Astrocyte (in vitro differentiated cells and primary cell): ENCODE data around the gene EPB41L1. TPM values are rescaled to one million over a fixed set of nuclear protein-coding genes. Genes with fewer than 3 reads are reported as not detected.

Source experiments
- DNase-seq: peaks from one replicate; pipeline ENCODE4 v3.0.0-alpha.2; 2010; ENCODE audit warnings: low read depth
- FAIRE-seq: peaks from 2 replicates; lab custom pipeline; 2011; peaks lifted over from hg19 to GRCh38; lab: Jason Lieb, UNC
- H2AFZ ChIP-seq: 2 replicates; pipeline ENCODE4 v1.6.0; 2012; ENCODE audit warnings: low read depth, low read length, inconsistent platforms
- H3K27ac ChIP-seq: 2 replicates; pipeline ENCODE4 v1.5.1; 2011; ENCODE audit warnings: low read depth, low read length, inconsistent platforms
- H3K27me3 ChIP-seq: 2 replicates; pipeline ENCODE4 v1.6.0; 2011; ENCODE audit warnings: low read length, inconsistent platforms; ENCODE audit not compliant: insufficient read depth
- H3K36me3 ChIP-seq: 2 replicates; pipeline ENCODE4 v1.5.1; 2011; ENCODE audit warnings: low read length, inconsistent platforms; ENCODE audit not compliant: insufficient read depth
- H3K4me1 ChIP-seq: 2 replicates; pipeline ENCODE4 v1.5.1; 2011; ENCODE audit warnings: low read length, inconsistent platforms; ENCODE audit not compliant: insufficient read depth
- H3K4me2 ChIP-seq: 2 replicates; pipeline ENCODE4 v1.6.0; 2012; ENCODE audit warnings: low read length, inconsistent platforms
- H3K4me3 ChIP-seq: 2 replicates; pipeline ENCODE4 v1.5.1; 2011; ENCODE audit warnings: low read depth, mild to moderate bottlenecking, low read length, inconsistent platforms; ENCODE audit not compliant: insufficient read depth
- H3K79me2 ChIP-seq: 2 replicates; pipeline ENCODE4 v1.6.0; 2012; ENCODE audit warnings: mild to moderate bottlenecking, low read length, inconsistent platforms; ENCODE audit not compliant: insufficient read depth
- H3K9ac ChIP-seq: 2 replicates; pipeline ENCODE4 v1.6.0; 2012; ENCODE audit warnings: mild to moderate bottlenecking, low read length, inconsistent platforms
- H3K9me3 ChIP-seq: 2 replicates; pipeline ENCODE4 v1.5.1; 2012; ENCODE audit warnings: low read depth, mild to moderate bottlenecking, low read length, inconsistent platforms; ENCODE audit not compliant: insufficient read depth
- H4K20me1 ChIP-seq: 2 replicates; pipeline ENCODE4 v1.6.0; 2012; ENCODE audit warnings: low read length, inconsistent platforms; ENCODE audit not compliant: insufficient read depth
- H3K27ac Mint-ChIP-seq: one replicate; pipeline ENCODE4 v1.8.0; 2021; ENCODE audit warnings: mild to moderate bottlenecking, mixed read lengths; ENCODE audit not compliant: unreplicated experiment
- H3K27me3 Mint-ChIP-seq: one replicate; pipeline ENCODE4 v1.8.0; 2021; ENCODE audit warnings: low read depth, mixed read lengths; ENCODE audit not compliant: unreplicated experiment
- H3K36me3 Mint-ChIP-seq: one replicate; pipeline ENCODE4 v1.8.0; 2021; ENCODE audit warnings: low read depth, mixed read lengths; ENCODE audit not compliant: unreplicated experiment
- H3K4me1 Mint-ChIP-seq: one replicate; pipeline ENCODE4 v1.8.0; 2021; ENCODE audit warnings: low read depth, mixed read lengths; ENCODE audit not compliant: unreplicated experiment
- H3K4me3 Mint-ChIP-seq: one replicate; pipeline ENCODE4 v1.8.0; 2021; ENCODE audit warnings: mild to moderate bottlenecking, moderate library complexity, mixed read lengths; ENCODE audit not compliant: unreplicated experiment
- H3K9me3 Mint-ChIP-seq: one replicate; pipeline ENCODE4 v1.8.0; 2021; ENCODE audit warnings: mild to moderate bottlenecking, mixed read lengths; ENCODE audit not compliant: unreplicated experiment
- EZH2 ChIP-seq: IDR thresholded peaks from 2 replicates; pipeline ENCODE4 v1.6.1; 2012; ENCODE audit warnings: mild to moderate bottlenecking, low read length, inconsistent platforms; ENCODE audit not compliant: insufficient read depth
- total RNA-seq: library from RNA; stranded (reverse); gene quantifications from 2 replicates; pipeline ENCODE4 v1.2.1, GENCODE V29; 2021
- TF ChIP-seq, protein P1 (sequence below): IDR thresholded peaks from 2 replicates; pipeline ENCODE4 v1.5.1; 2011; ENCODE audit warnings: low read depth, mild to moderate bottlenecking, inconsistent platforms, low read length, moderate library complexity; ENCODE audit not compliant: insufficient read depth

EPB41L1 gene
- total RNA-seq, 1 donor from 2014 or later, result 39.4 TPM

DNA sequence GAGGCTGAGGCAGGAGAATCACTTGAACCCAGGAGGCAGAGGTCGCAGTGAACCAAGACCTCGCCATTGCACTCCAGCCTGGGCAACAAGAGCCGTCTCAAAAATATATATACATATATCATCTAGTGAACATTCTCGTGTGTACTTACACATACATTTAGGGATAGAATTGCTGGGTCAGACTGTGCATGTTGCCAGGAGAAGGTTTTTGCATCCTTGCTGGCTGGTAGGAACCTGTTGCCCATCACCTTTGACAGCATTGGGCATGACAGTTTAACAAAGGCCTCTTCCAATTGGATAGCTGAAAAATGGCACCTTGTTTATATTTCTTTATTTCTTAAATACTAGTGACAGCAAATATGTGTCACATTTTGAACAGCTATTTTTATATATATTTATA lies 87.1 kb downstream of the EPB41L1 start:
- no peak for FAIRE-seq
- Mint-ChIP-seq H3K36me3 (peaks cover 2% of the 10 kb centered on the region), H3K4me3 (no peak overlapping the region), H3K9me3 (no peaks in the 10 kb centered on the region), H3K27me3 (no peaks in the 10 kb centered on the region), H3K27ac (no peak overlapping the region), H3K4me1 (peaks cover 8% of the 10 kb centered on the region)
- H4K20me1 ChIP-seq, result peaks cover 82% of the 10 kb centered on the region
- no peaks in the 10 kb centered on the region for H3K27me3 ChIP-seq
- no peak overlapping the region for H3K27ac ChIP-seq
- TF ChIP-seq, protein P1, sequence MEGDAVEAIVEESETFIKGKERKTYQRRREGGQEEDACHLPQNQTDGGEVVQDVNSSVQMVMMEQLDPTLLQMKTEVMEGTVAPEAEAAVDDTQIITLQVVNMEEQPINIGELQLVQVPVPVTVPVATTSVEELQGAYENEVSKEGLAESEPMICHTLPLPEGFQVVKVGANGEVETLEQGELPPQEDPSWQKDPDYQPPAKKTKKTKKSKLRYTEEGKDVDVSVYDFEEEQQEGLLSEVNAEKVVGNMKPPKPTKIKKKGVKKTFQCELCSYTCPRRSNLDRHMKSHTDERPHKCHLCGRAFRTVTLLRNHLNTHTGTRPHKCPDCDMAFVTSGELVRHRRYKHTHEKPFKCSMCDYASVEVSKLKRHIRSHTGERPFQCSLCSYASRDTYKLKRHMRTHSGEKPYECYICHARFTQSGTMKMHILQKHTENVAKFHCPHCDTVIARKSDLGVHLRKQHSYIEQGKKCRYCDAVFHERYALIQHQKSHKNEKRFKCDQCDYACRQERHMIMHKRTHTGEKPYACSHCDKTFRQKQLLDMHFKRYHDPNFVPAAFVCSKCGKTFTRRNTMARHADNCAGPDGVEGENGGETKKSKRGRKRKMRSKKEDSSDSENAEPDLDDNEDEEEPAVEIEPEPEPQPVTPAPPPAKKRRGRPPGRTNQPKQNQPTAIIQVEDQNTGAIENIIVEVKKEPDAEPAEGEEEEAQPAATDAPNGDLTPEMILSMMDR, result no peak
- no peak for TF ChIP-seq EZH2
- peaks cover 5% of the 10 kb centered on the region for H3K4me1 ChIP-seq
- no peaks in the 10 kb centered on the region for H3K9me3 ChIP-seq
- no peak overlapping the region for H2AFZ ChIP-seq
- DNase-seq, result no peak
- peaks cover 35% of the 10 kb centered on the region for H3K36me3 ChIP-seq
- no peak overlapping the region for H3K9ac ChIP-seq
- no peak overlapping the region for H3K4me3 ChIP-seq
- no peak overlapping the region for H3K4me2 ChIP-seq
- peaks cover 60% of the 10 kb centered on the region for H3K79me2 ChIP-seq

DNA sequence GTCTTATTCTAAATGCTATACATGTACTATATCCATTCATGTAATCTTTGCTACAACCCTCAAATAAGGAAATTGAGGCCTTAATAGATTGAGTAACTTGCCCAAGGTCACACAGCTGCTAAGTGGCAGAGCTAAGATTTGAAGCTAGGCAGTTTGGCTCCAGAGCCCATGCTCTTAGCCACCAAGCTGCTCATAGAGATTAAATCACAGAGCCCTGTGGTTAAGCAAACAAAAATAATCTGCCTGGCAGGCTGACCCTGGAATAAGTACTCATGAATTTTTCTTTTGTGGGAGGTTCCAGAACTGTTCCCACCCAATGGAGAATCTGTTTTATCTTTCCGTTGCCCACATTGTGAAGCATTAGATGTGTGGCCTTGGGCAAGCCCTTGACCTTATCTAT lies 89.2 kb downstream of the EPB41L1 start:
- H4K20me1 ChIP-seq, result peaks cover 77% of the 10 kb centered on the region
- Mint-ChIP-seq H3K4me3 (no peak overlapping the region), H3K27me3 (no peaks in the 10 kb centered on the region), H3K36me3 (peaks cover 11% of the 10 kb centered on the region), H3K4me1 (no peaks in the 10 kb centered on the region), H3K27ac (no peak overlapping the region), H3K9me3 (no peaks in the 10 kb centered on the region)
- no peak overlapping the region for H3K27ac ChIP-seq
- H3K9ac ChIP-seq, result no peak overlapping the region
- no peaks in the 10 kb centered on the region for H3K9me3 ChIP-seq
- no peak for DNase-seq
- no peaks in the 10 kb centered on the region for H3K4me1 ChIP-seq
- no peak overlapping the region for H2AFZ ChIP-seq
- no peaks in the 10 kb centered on the region for H3K27me3 ChIP-seq
- no peak overlapping the region for H3K4me3 ChIP-seq
- no peak for TF ChIP-seq EZH2
- TF ChIP-seq, protein P1, result no peak
- no peak overlapping the region for H3K4me2 ChIP-seq
- H3K36me3 ChIP-seq, result peaks cover 48% of the 10 kb centered on the region
- peaks cover 47% of the 10 kb centered on the region for H3K79me2 ChIP-seq
- no peak for FAIRE-seq

GRCh38 chr20:36246401-36246800 lies 91.9 kb downstream of the EPB41L1 start:
- H3K4me3 ChIP-seq, result no peak overlapping the region
- Mint-ChIP-seq H3K4me1 (peaks cover 3% of the 10 kb centered on the region), H3K4me3 (no peak overlapping the region), H3K27me3 (no peaks in the 10 kb centered on the region), H3K36me3 (peaks cover 9% of the 10 kb centered on the region), H3K27ac (no peak overlapping the region), H3K9me3 (no peaks in the 10 kb centered on the region)
- no peak for DNase-seq
- H3K27ac ChIP-seq, result no peak overlapping the region
- H2AFZ ChIP-seq, result no peak overlapping the region
- no peaks in the 10 kb centered on the region for H3K4me1 ChIP-seq
- peaks cover 79% of the 10 kb centered on the region for H4K20me1 ChIP-seq
- no peak overlapping the region for H3K4me2 ChIP-seq
- TF ChIP-seq EZH2, result no peak
- TF ChIP-seq, protein P1, result no peak
- FAIRE-seq, result no peak
- H3K9ac ChIP-seq, result no peak overlapping the region
- no peaks in the 10 kb centered on the region for H3K27me3 ChIP-seq
- peaks cover 46% of the 10 kb centered on the region for H3K36me3 ChIP-seq
- H3K79me2 ChIP-seq, result peaks cover 39% of the 10 kb centered on the region
- H3K9me3 ChIP-seq, result no peaks in the 10 kb centered on the region
